GM12892 (cell line): ENCODE measurements around the gene LYZL4.

Source experiments
- DNase-seq: peaks from one replicate; pipeline ENCODE4 v3.0.0; 2011; ENCODE audit not compliant: insufficient read length
- FAIRE-seq: peaks from 2 replicates; lab custom pipeline; 2011; peaks lifted over from hg19 to GRCh38; lab: Jason Lieb, UNC
- POLR2A ChIP-seq: IDR thresholded peaks from 2 replicates; pipeline ENCODE4 v1.6.1; 2011; ENCODE audit warnings: low read depth, low read length, control low read depth
- POLR2AphosphoS5 ChIP-seq: IDR thresholded peaks from 2 replicates; pipeline ENCODE4 v1.6.1; 2011; ENCODE audit warnings: low read depth, low read length, control low read depth
- TAF1 ChIP-seq: IDR thresholded peaks from 2 replicates; pipeline ENCODE4 v1.6.1; 2011; ENCODE audit warnings: low read depth, mild to moderate bottlenecking, control low read depth, low read length, borderline replicate concordance

LYZL4 gene

GRCh38 chr3:42366550-42366949 is 43.9 kb downstream of the LYZL4 start:
- no peak for TF ChIP-seq TAF1
- no peak for TF ChIP-seq POLR2A
- TF ChIP-seq POLR2AphosphoS5: no peak
- DNase-seq (no peak), FAIRE-seq (no peak)

DNA sequence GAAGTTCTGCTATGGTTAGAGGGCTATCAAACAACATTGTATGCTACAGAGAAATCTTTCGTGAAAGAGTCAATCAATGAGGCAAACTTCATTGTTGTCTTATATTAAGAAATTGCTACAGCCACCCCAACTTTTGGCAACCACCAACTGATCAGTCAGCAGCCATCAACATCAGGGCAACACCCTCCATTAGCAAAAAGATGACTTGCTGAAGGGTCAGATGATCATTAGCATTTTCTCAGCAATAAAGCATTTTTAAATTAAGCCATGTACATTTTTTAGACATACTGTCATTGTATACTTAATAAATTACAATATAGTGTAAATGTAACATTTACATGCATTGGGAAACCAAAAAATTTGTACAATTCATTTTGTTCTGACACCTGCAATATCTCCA is 53.1 kb downstream of the LYZL4 start:
- DNase-seq (no peak), FAIRE-seq (no peak)
- TF ChIP-seq POLR2A (no peak), TAF1 (no peak), POLR2AphosphoS5 (no peak)

DNA sequence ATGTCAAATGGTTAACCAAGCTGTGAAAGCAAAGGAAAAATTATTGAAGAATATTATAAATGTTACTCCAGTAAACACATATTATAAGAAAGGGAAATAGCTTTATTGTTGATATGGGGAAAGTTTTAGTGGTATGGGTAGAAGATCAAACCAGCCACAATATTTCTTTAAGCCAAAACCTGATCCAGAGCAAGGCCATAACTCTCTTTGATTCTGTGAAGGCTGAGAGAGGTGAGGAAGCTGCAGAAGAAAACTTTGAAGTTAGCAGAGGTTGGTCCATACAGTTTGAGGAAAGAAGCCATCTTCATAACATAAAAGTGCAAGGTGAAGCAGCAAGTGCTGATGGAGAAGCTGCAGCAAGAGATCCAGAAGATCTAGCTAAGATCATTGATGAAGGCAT is 54.8 kb downstream of the LYZL4 start:
- FAIRE-seq (no peak), DNase-seq (no peak)
- no peak for TF ChIP-seq POLR2A
- TF ChIP-seq POLR2AphosphoS5: no peak
- TF ChIP-seq TAF1: no peak

DNA sequence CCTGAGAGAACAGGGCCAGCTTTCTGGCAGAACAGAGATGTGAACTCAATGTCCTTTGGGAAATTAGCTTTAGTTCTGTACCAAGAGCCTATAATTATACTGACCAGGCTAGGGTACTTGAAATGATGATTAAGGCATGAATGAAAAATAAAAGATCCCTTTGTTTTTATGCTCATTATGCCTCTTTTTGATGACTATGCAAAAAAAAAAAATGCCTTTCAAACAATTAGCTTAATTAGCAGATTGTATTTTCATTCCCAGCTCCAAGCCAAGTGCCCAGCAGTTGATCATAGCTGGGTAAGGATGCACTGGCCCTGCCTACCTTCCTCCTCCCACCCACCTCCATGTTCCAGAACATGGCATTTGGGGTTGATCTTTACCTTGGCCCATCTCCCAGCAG is 56.8 kb downstream of the LYZL4 start:
- DNase-seq (no peak), FAIRE-seq (no peak)
- no peak for TF ChIP-seq TAF1
- TF ChIP-seq POLR2AphosphoS5: no peak
- no peak for TF ChIP-seq POLR2A

- DNase-seq (no peak), FAIRE-seq (no peak)
- TF ChIP-seq TAF1 (no peak), POLR2A (no peak), POLR2AphosphoS5 (no peak)
Observed at GRCh38 chr3:42351207-42351606, 59.2 kb downstream of the LYZL4 start.

- TF ChIP-seq TAF1: no peak
- no peak for TF ChIP-seq POLR2AphosphoS5
- no peak for TF ChIP-seq POLR2A
- DNase-seq: no peak
- FAIRE-seq: no peak
Observed at GRCh38 chr3:42349765-42350594, 60.4 kb downstream of the LYZL4 start.

DNA sequence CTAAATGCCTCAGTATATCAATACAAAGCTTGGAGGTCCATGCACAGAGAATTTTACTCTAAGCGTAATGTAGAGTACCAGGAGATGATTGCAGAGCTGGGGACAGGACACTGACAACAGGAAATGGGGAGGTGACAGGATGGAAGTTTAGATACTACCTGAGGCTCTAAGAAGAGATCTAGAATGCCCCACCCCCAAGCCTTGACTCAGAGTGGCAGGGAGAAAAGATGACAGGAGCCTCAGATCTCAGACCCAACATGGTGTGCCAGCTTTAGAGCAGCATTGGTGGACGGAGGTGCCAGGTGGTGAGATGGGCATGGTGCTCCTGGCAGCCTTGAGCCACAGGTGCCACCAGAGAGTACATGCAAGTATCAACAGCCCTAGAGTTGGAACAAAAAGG is 62.5 kb downstream of the LYZL4 start:
- TF ChIP-seq POLR2A (no peak), TAF1 (no peak), POLR2AphosphoS5 (no peak)
- no peak for FAIRE-seq
- no peak for DNase-seq
